Esophagus squamous epithelium (tissue), 4 donors: ENCODE measurements around the gene DISP2.

Experiments used
- POLR2A ChIP-seq, 4 donors: fragments of 450-650 bp; IDR thresholded peaks; one replicate each; pipeline ENCODE4 v1.6.1; 2017; ENCODE audit warnings: antibody characterized with exemption in 4 of 4, mild to moderate bottlenecking in 4 of 4, moderate library complexity in 3 of 4
- TF ChIP-seq, protein P1 (sequence below), 6 experiments: fragments of 450-650 bp in 4 of 6; fragments of 200-600 bp in 2 of 6; sonication (generic) in 2 of 6; IDR thresholded peaks; one replicate each; pipeline ENCODE4 v1.5.1; 2016 to 2019; ENCODE audit warnings: antibody characterized with exemption in 6 of 6, mild to moderate bottlenecking in 4 of 6, moderate library complexity in 4 of 6

DNA sequence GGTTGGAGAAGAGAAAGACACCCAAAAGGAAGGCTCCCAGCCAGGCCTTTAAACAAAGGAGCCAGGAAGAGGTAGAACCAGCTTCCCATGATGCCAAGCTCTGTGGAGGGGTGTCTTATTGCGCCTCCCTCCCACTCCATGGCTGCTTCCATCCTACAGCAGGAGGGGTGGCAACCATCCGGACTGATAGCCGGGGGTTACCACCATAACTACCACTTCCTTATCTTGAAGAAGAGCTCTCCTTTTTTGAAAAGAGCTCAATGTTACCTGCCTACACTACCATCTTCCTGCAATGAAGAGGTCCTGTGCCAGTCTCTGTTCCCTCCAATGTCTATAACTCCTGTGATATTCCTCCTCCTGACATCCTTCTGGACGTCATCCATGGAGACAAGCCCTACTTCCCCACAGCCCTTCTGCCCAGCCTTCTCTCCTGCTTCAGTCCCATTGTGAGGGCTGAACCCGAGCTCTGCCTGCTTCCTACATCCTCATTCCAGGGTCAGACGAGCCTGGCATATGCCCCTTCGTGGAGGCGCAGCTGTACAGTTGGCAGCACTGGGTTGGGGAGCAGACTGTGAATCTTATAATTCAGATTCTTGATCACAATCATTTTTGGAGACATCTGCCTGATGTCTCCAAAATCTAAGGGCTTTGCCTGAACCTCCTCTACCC is 25.8 kb upstream of the DISP2 start:
- TF ChIP-seq, protein P1, sequence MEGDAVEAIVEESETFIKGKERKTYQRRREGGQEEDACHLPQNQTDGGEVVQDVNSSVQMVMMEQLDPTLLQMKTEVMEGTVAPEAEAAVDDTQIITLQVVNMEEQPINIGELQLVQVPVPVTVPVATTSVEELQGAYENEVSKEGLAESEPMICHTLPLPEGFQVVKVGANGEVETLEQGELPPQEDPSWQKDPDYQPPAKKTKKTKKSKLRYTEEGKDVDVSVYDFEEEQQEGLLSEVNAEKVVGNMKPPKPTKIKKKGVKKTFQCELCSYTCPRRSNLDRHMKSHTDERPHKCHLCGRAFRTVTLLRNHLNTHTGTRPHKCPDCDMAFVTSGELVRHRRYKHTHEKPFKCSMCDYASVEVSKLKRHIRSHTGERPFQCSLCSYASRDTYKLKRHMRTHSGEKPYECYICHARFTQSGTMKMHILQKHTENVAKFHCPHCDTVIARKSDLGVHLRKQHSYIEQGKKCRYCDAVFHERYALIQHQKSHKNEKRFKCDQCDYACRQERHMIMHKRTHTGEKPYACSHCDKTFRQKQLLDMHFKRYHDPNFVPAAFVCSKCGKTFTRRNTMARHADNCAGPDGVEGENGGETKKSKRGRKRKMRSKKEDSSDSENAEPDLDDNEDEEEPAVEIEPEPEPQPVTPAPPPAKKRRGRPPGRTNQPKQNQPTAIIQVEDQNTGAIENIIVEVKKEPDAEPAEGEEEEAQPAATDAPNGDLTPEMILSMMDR (IDR thresholded peaks at IDR 0.05): no peak
- no peak for TF ChIP-seq POLR2A (IDR thresholded peaks at IDR 0.05)
